Measurements from ENCODE around the gene CACNA1F. TPM values are rescaled to one million over a fixed set of nuclear protein-coding genes. Genes with fewer than 3 reads are reported as not detected.
A peak's percentile ranks its signal among the peaks of the same experiment; 100 is the strongest.

CACNA1F gene
- total and polyA plus RNA-seq, 4 donors = 0.03 to 0.42 (median 0.22) TPM

- Histone ChIP-seq H3K27ac (ENCODE audit: low read depth in 1 of 2, low read length in 2 of 2) (no peak overlapping the region), H3K4me1 (ENCODE audit: control insufficient read depth in 1 of 2, insufficient read depth in 2 of 2, low read length in 2 of 2) (no peaks in the 10 kb centered on the region), H3K36me3 (ENCODE audit: control insufficient read depth in 1 of 2, insufficient read depth in 2 of 2, low read length in 1 of 2) (peaks cover 0 to 4% of the 10 kb centered on the region in 2 donors), H3K4me3 (ENCODE audit: low read length in 2 of 2) (no peak overlapping the region), H3K9me3 (ENCODE audit: control insufficient read depth, low read length) (no peaks in the 10 kb centered on the region), H3K27me3 (ENCODE audit: control insufficient read depth in 1 of 2, insufficient read depth in 2 of 2, low read length in 1 of 2) (no peaks in the 10 kb centered on the region)
- no peak for DNase-seq
- WGBS, 2 donors = 81 to 89% methylated on average over 12 of the region's 12 CpGs
- ATAC-seq (ENCODE audit: low FRiP score) = no peak
- intact Hi-C loops (cut with DNase I) = no loop called here
These were observed 9.5 kb upstream of the CACNA1F start for GRCh38 chrX:49242545-49243066.

- no peak overlapping the region for H3K27ac ChIP-seq (ENCODE audit: low read depth in 1 of 2, low read length in 2 of 2)
- H3K9me3 ChIP-seq (ENCODE audit: control insufficient read depth, low read length) = no peaks in the 10 kb centered on the region
- H3K4me3 ChIP-seq (ENCODE audit: low read length in 2 of 2) = no peak overlapping the region
- no peaks in the 10 kb centered on the region for H3K27me3 ChIP-seq (ENCODE audit: control insufficient read depth in 1 of 2, insufficient read depth in 2 of 2, low read length in 1 of 2)
- DNase-seq (peak in 1 of 2 donors; percentile 26), ATAC-seq (ENCODE audit: low FRiP score) (no peak)
- WGBS, 2 donors = 72 to 75% methylated on average over 7 of the region's 7 CpGs
- intact Hi-C loops (cut with DNase I) = loop anchor here in 1 of 2 donors (5.0 kb wide), 1 partner anchor 36 kb away; the partner anchor contains the start of gene SYP
- no peaks in the 10 kb centered on the region for H3K4me1 ChIP-seq (ENCODE audit: control insufficient read depth in 1 of 2, insufficient read depth in 2 of 2, low read length in 2 of 2)
- peaks cover 0 to 4% of the 10 kb centered on the region in 2 donors for H3K36me3 ChIP-seq (ENCODE audit: control insufficient read depth in 1 of 2, insufficient read depth in 2 of 2, low read length in 1 of 2)
These were observed 5.6 kb upstream of the CACNA1F start for GRCh38 chrX:49238735-49239134.

DNA sequence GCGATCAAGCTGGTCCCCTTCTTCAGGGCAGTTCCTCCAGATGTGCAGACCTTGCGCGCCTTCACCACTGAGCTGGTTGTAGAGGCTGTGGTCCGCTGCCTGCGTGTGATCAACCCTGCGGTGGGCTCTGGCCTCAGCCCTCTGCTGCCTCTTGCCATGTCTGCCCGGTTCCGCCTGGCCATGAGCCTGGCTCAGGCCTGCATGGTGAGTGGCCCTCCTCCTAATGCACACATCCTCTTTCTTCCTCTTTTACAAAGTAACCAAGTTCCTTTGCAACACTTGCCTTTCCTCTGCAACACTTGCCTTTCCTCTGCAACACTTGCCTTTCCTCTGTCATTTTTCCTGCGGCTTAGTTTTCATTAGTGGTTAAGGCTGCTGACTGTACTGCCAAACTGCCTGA lies 3.9 kb upstream of the CACNA1F start:
- Histone ChIP-seq H3K9me3 (ENCODE audit: control insufficient read depth, low read length) (no peaks in the 10 kb centered on the region), H3K27ac (ENCODE audit: low read depth in 1 of 2, low read length in 2 of 2) (no peak overlapping the region), H3K4me3 (ENCODE audit: low read length in 2 of 2) (no peak overlapping the region), H3K4me1 (ENCODE audit: control insufficient read depth in 1 of 2, insufficient read depth in 2 of 2, low read length in 2 of 2) (no peaks in the 10 kb centered on the region), H3K27me3 (ENCODE audit: control insufficient read depth in 1 of 2, insufficient read depth in 2 of 2, low read length in 1 of 2) (no peaks in the 10 kb centered on the region), H3K36me3 (ENCODE audit: control insufficient read depth in 1 of 2, insufficient read depth in 2 of 2, low read length in 1 of 2) (no peaks in the 10 kb centered on the region)
- intact Hi-C loops (cut with DNase I) = loop anchor here in 1 of 2 donors (5.0 kb wide), 1 partner anchor 35 kb away; the partner anchor contains the start of gene SYP
- DNase-seq (peak in 1 of 2 donors; percentile 55), ATAC-seq (ENCODE audit: low FRiP score) (no peak)
- 77 to 81% methylated on average over 9 of the region's 9 CpGs for WGBS, 2 donors

- no peaks in the 10 kb centered on the region for H3K27me3 ChIP-seq (ENCODE audit: control insufficient read depth in 1 of 2, insufficient read depth in 2 of 2, low read length in 1 of 2)
- H3K4me3 ChIP-seq (ENCODE audit: low read length in 2 of 2) = no peak overlapping the region
- WGBS, 2 donors = 36 to 57% methylated on average over 56 of the region's 56 CpGs
- no peaks in the 10 kb centered on the region for H3K36me3 ChIP-seq (ENCODE audit: control insufficient read depth in 1 of 2, insufficient read depth in 2 of 2, low read length in 1 of 2)
- H3K27ac ChIP-seq (ENCODE audit: low read depth in 1 of 2, low read length in 2 of 2) = no peak overlapping the region
- DNase-seq (peak in 1 of 2 donors; percentile 53), ATAC-seq (ENCODE audit: low FRiP score) (no peak)
- intact Hi-C loops (cut with DNase I) = no loop called here
- H3K4me1 ChIP-seq (ENCODE audit: control insufficient read depth in 1 of 2, insufficient read depth in 2 of 2, low read length in 2 of 2) = no peaks in the 10 kb centered on the region
- H3K9me3 ChIP-seq (ENCODE audit: control insufficient read depth, low read length) = no peaks in the 10 kb centered on the region
These were observed 881 bp upstream of the CACNA1F start for GRCh38 chrX:49233887-49234555.

GRCh38 chrX:49232525-49232924 lies 615 bp downstream of the CACNA1F start:
- DNase-seq = no peak
- WGBS, 2 donors = 66 to 91% methylated on average over 2 of the region's 2 CpGs
- Histone ChIP-seq H3K27me3 (ENCODE audit: control insufficient read depth in 1 of 2, insufficient read depth in 2 of 2, low read length in 1 of 2) (no peaks in the 10 kb centered on the region), H3K27ac (ENCODE audit: low read depth in 1 of 2, low read length in 2 of 2) (no peak overlapping the region), H3K4me1 (ENCODE audit: control insufficient read depth in 1 of 2, insufficient read depth in 2 of 2, low read length in 2 of 2) (no peaks in the 10 kb centered on the region), H3K9me3 (ENCODE audit: control insufficient read depth, low read length) (no peaks in the 10 kb centered on the region), H3K4me3 (ENCODE audit: low read length in 2 of 2) (no peak overlapping the region), H3K36me3 (ENCODE audit: control insufficient read depth in 1 of 2, insufficient read depth in 2 of 2, low read length in 1 of 2) (no peaks in the 10 kb centered on the region)
- ATAC-seq (ENCODE audit: low FRiP score) = no peak
- intact Hi-C loops (cut with DNase I) = no loop called here

DNA sequence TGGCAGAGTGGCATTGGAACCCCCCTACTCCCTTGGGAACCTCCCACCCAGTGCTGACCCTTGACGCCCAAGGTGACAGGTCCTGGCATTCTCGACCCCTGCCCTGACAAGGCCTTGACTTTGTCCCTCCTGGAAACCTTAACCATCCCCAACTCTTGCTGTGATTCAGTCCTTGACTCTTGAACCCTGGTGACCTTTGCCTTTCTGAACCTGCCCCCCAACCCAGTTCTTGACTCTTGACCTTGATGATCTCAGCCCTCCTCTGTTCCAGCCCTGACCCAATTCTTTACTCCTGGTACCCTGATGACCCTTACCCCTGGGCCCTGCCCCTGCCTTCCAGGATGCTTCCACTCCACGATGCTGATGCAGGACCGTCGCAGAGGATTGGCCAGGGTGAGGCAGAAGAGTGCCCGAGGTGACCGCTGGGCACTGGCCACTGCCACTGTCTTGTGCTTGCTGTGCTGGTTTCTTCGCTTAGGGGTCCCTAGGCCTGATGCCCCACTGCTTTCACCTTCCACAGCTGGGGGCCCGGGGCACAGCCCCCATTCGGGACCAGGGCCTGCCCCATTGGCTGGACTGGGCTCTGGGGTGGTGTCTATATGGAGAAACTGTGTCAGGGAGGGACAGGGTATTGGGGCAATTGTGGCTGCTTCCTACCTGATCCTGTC lies 1.7 kb downstream of the CACNA1F start:
- Histone ChIP-seq H3K4me3 (ENCODE audit: low read length in 2 of 2) (no peak overlapping the region), H3K36me3 (ENCODE audit: control insufficient read depth in 1 of 2, insufficient read depth in 2 of 2, low read length in 1 of 2) (no peaks in the 10 kb centered on the region), H3K9me3 (ENCODE audit: control insufficient read depth, low read length) (no peaks in the 10 kb centered on the region), H3K4me1 (ENCODE audit: control insufficient read depth in 1 of 2, insufficient read depth in 2 of 2, low read length in 2 of 2) (no peaks in the 10 kb centered on the region), H3K27ac (ENCODE audit: low read depth in 1 of 2, low read length in 2 of 2) (no peak overlapping the region), H3K27me3 (ENCODE audit: control insufficient read depth in 1 of 2, insufficient read depth in 2 of 2, low read length in 1 of 2) (no peaks in the 10 kb centered on the region)
- ATAC-seq (ENCODE audit: low FRiP score) (no peak), DNase-seq (peak in 1 of 2 donors; percentile 25)
- intact Hi-C loops (cut with DNase I) = no loop called here
- WGBS, 2 donors = 87 to 95% methylated on average over 10 of the region's 10 CpGs

GRCh38 chrX:49230500-49231232 lies 2.5 kb downstream of the CACNA1F start:
- 6 to 36% methylated on average over 44 of the region's 44 CpGs for WGBS, 2 donors
- peak; percentile 71 for ATAC-seq (ENCODE audit: low FRiP score)

DNA sequence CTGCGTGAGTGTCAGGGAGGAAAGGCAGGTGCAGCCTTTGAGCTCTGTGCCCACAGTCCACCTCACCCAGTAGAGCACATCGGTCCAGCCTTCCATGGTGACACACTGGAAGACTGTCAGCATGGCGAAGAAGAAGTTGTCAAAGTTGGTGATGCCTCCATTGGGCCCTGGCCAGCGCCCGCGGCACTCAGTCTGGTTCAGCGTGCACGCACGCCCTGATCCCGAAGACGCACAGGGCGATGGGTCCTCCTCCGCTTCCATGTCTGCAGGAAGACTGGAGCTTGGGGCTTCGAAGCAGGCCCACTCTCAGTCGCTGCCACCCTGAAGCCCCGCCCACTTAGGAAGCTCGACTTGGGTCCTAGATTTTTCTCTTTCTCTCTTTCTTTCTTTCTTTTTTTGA lies 5.0 kb downstream of the CACNA1F start:
- WGBS, 2 donors = 83 to 88% methylated on average over 17 of the region's 17 CpGs
- H3K36me3 ChIP-seq (ENCODE audit: control insufficient read depth in 1 of 2, insufficient read depth in 2 of 2, low read length in 1 of 2) = no peaks in the 10 kb centered on the region

More at GRCh38 chrX:49230500-49231232, 2.5 kb downstream of the CACNA1F start:
- peak; percentile 83 to 87 for DNase-seq
- H3K4me1 ChIP-seq (ENCODE audit: control insufficient read depth in 1 of 2, insufficient read depth in 2 of 2, low read length in 2 of 2) = no peaks in the 10 kb centered on the region
- H3K4me3 ChIP-seq (ENCODE audit: low read length in 2 of 2) = no peak overlapping the region
- H3K27me3 ChIP-seq (ENCODE audit: control insufficient read depth in 1 of 2, insufficient read depth in 2 of 2, low read length in 1 of 2) = no peaks in the 10 kb centered on the region
- intact Hi-C loops (cut with DNase I) = no loop called here
- H3K9me3 ChIP-seq (ENCODE audit: control insufficient read depth, low read length) = no peaks in the 10 kb centered on the region
- no peak overlapping the region for H3K27ac ChIP-seq (ENCODE audit: low read depth in 1 of 2, low read length in 2 of 2)
- no peaks in the 10 kb centered on the region for H3K36me3 ChIP-seq (ENCODE audit: control insufficient read depth in 1 of 2, insufficient read depth in 2 of 2, low read length in 1 of 2)

More for the DNA sequence above, 5.0 kb downstream of the CACNA1F start:
- Histone ChIP-seq H3K4me3 (ENCODE audit: low read length in 2 of 2) (no peak overlapping the region), H3K27ac (ENCODE audit: low read depth in 1 of 2, low read length in 2 of 2) (no peak overlapping the region), H3K9me3 (ENCODE audit: control insufficient read depth, low read length) (no peaks in the 10 kb centered on the region), H3K4me1 (ENCODE audit: control insufficient read depth in 1 of 2, insufficient read depth in 2 of 2, low read length in 2 of 2) (no peaks in the 10 kb centered on the region), H3K27me3 (ENCODE audit: control insufficient read depth in 1 of 2, insufficient read depth in 2 of 2, low read length in 1 of 2) (no peaks in the 10 kb centered on the region)
- intact Hi-C loops (cut with DNase I) = no loop called here
- DNase-seq = no peak
- no peak for ATAC-seq (ENCODE audit: low FRiP score)

Data from aorta (tissue), 5 donors.